GM20000 (cell line): ENCODE data around the gene TPI1.
A peak's percentile ranks its signal among the peaks of the same experiment; 100 is the strongest.

ENCODE experiments used
- DNase-seq: peaks from one replicate; pipeline ENCODE4 v3.0.0; 2012; ENCODE audit warnings: low spot score
- TF ChIP-seq, protein P1 (sequence below): IDR thresholded peaks from 2 replicates; pipeline ENCODE4 v1.5.1; 2012; ENCODE audit warnings: mild to moderate bottlenecking, control low read depth; ENCODE audit errors: extremely low read depth, missing control alignments

The TPI1 gene

DNA sequence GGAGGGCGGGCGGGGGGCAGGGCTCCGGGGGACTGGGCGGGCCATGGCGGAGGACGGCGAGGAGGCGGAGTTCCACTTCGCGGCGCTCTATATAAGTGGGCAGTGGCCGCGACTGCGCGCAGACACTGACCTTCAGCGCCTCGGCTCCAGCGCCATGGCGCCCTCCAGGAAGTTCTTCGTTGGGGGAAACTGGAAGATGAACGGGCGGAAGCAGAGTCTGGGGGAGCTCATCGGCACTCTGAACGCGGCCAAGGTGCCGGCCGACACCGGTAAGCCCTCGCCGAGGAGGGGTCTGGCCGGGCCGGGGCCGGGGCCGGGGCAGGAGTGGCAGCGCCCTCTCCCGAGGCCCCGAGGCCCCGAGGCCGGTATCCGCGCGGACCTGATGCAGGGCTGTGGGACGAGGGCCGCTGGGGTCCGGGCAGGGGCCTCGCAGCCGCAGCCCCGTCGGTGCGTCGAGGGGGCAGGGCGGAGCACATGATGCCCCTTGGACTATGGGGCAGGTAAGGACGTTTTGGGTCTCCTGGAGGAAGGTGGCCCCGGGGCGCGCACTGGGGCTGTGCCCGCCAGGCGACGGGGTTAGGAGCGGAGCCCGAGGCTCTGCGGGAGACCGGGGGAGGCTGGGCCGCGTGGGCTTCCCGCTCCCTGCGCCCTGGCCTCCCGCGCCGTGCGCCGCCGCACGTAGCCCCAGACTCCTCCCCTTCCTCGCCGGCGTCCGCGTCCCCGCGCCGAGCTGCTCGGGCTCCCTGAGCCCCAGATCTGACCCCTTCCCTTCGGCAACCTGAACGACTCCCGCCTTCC lies at the start of gene TPI1:
TSS of gene TPI1 (plus strand) at position 119 of the 798 bp plus-strand sequence. CDS start at position 155, 36 bp downstream.
- TF ChIP-seq, protein P1, sequence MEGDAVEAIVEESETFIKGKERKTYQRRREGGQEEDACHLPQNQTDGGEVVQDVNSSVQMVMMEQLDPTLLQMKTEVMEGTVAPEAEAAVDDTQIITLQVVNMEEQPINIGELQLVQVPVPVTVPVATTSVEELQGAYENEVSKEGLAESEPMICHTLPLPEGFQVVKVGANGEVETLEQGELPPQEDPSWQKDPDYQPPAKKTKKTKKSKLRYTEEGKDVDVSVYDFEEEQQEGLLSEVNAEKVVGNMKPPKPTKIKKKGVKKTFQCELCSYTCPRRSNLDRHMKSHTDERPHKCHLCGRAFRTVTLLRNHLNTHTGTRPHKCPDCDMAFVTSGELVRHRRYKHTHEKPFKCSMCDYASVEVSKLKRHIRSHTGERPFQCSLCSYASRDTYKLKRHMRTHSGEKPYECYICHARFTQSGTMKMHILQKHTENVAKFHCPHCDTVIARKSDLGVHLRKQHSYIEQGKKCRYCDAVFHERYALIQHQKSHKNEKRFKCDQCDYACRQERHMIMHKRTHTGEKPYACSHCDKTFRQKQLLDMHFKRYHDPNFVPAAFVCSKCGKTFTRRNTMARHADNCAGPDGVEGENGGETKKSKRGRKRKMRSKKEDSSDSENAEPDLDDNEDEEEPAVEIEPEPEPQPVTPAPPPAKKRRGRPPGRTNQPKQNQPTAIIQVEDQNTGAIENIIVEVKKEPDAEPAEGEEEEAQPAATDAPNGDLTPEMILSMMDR, result no peak
- peak; percentile 95 for DNase-seq

DNA sequence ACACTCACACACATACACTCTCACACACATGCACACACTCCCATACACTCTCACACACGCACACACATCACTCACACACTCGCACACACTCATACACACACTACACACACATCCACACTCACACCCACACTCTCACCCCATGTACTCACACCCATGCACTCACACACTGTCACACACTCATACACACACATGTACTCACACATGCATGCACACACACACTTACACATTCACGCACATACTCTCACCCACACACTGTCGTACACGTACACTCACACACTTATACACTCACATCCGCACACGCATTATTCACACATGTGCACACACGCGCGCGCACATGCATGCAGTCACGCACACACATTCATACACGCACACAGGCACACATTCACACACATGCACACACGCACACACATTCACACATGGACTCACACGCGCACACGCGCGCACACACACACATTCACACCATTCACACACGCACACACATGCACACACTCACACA lies 49.6 kb upstream of the TPI1 start:
- no peak for DNase-seq
- TF ChIP-seq, protein P1, result no peak

DNA sequence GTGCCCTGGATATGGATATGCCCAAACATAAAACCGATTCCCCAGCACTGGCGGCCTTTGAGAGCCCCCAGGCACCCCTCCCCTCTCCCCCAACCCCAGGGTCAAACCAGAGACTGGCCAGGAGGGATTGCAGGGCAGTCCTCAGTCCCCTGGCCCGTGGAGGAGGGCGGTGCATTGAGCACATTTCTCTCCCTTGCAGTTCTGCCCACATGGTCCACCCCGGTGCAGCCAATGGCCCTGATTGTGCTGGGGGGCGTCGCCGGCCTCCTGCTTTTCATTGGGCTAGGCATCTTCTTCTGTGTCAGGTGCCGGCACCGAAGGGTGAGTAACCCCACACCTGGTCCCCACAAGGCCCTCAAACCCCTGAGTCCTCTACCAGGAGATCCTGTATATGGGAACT lies 49.1 kb upstream of the TPI1 start:
- no peak for DNase-seq
- TF ChIP-seq, protein P1, result no peak

DNA sequence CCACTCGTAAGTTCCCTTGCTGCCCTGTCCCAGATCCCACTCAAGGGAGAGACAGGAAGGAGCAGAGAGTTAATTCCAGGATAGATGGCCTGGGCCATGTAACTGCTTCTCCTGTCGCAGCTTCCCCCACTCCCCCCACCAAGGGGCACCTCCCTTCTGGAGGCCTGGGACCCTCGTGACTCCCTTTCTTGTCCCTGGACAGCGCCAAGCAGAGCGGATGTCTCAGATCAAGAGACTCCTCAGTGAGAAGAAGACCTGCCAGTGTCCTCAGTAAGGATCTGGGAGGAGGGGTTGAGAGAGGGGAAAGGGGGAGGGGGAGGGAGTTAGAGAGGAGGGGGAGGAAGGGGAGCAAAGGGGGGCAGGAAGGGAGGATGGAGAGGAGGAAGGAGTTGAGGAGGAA lies 48.7 kb upstream of the TPI1 start:
- DNase-seq, result no peak
- TF ChIP-seq, protein P1, result no peak

DNA sequence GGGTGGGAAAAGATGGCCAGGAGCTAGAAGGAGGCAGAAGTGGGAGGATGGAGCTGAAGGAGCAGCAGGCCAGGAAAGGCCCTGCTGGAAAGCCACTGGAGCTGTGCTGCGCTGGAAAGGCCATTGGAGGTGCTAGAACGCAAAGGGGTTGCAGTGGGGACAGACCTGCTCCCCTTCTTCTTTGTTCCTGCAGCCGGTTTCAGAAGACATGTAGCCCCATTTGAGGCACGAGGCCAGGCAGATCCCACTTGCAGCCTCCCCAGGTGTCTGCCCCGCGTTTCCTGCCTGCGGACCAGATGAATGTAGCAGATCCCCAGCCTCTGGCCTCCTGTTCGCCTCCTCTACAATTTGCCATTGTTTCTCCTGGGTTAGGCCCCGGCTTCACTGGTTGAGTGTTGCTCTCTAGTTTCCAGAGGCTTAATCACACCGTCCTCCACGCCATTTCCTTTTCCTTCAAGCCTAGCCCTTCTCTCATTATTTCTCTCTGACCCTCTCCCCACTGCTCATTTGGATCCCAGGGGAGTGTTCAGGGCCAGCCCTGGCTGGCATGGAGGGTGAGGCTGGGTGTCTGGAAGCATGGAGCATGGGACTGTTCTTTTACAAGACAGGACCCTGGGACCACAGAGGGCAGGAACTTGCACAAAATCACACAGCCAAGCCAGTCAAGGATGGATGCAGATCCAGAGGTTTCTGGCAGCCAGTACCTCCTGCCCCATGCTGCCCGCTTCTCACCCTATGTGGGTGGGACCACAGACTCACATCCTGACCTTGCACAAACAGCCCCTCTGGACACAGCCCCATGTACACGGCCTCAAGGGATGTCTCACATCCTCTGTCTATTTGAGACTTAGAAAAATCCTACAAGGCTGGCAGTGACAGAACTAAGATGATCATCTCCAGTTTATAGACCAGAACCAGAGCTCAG lies 48.0 kb upstream of the TPI1 start:
- DNase-seq, result no peak
- TF ChIP-seq, protein P1, result no peak

DNA sequence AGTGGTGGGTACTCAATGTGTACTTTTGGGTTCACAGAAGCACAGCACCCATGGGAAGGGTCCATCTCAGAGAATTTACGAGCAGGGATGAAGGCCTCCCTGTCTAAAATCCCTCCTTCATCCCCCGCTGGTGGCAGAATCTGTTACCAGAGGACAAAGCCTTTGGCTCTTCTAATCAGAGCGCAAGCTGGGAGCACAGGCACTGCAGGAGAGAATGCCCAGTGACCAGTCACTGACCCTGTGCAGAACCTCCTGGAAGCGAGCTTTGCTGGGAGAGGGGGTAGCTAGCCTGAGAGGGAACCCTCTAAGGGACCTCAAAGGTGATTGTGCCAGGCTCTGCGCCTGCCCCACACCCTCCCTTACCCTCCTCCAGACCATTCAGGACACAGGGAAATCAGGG lies 47.2 kb upstream of the TPI1 start:
- no peak for DNase-seq
- TF ChIP-seq, protein P1, result no peak
